Muscle of back (tissue), 13 donors: ENCODE data around the gene DYRK4. TPM values are rescaled to one million over a fixed set of nuclear protein-coding genes. Genes with fewer than 3 reads are reported as not detected.
"Not testable (repeated sequence)": the region's sequence is repeated elsewhere in the genome, so short reads cannot be mapped to it uniquely, and the experiment has no call there.

ENCODE experiments used
- DNase-seq, 3 donors: peaks; one replicate each; pipeline versions ENCODE4 v3.0.0 to v3.0.0-alpha.2; 2013
- long read RNA-seq, 9 donors: transcript quantifications; one replicate each; lab custom pipeline, GENCODE V29; 2026
- polyA plus RNA-seq, 10 donors: library from polyadenylated mRNA; unstranded; fragments of 120-200 nt; gene quantifications; one replicate each; pipeline ENCODE4 v1.2.1, GENCODE V29; 2013; ENCODE audit not compliant: insufficient read length in 10 of 10

DYRK4 gene, protein sequence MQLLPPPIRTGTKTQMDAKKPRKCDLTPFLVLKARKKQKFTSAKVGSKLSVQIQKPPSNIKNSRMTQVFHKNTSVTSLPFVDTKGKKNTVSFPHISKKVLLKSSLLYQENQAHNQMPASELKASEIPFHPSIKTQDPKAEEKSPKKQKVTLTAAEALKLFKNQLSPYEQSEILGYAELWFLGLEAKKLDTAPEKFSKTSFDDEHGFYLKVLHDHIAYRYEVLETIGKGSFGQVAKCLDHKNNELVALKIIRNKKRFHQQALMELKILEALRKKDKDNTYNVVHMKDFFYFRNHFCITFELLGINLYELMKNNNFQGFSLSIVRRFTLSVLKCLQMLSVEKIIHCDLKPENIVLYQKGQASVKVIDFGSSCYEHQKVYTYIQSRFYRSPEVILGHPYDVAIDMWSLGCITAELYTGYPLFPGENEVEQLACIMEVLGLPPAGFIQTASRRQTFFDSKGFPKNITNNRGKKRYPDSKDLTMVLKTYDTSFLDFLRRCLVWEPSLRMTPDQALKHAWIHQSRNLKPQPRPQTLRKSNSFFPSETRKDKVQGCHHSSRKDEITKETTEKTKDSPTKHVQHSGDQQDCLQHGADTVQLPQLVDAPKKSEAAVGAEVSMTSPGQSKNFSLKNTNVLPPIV
- 10 to 100 TPM; 14.0 to 20.8 (median 18.4) TPM for polyA plus RNA-seq
- long read RNA-seq, donor 1, partial matches to known transcripts: 0 of 2 reads
- long read RNA-seq, donor 1, other reads (novel, unspliced or antisense): 0 of 2 reads
- long read RNA-seq, donor 2, partial matches to known transcripts: 0 of 3 reads
- long read RNA-seq, donor 2, other reads (novel, unspliced or antisense): 0 of 3 reads
- long read RNA-seq, donor 3: 0 reads
- long read RNA-seq, donor 4: 0 reads
- long read RNA-seq, donor 5, partial matches to known transcripts: 0 of 1 reads
- long read RNA-seq, donor 5, other reads (novel, unspliced or antisense): 0 of 1 reads
- long read RNA-seq, donor 6, partial matches to known transcripts: 0 of 2 reads
- long read RNA-seq, donor 6, other reads (novel, unspliced or antisense): 0 of 2 reads
- long read RNA-seq, donor 7: 0 reads
- long read RNA-seq, donor 8, partial matches to known transcripts: 0 of 1 reads
- long read RNA-seq, donor 8, other reads (novel, unspliced or antisense): 0 of 1 reads
- long read RNA-seq, donor 9: 0 reads

DNA sequence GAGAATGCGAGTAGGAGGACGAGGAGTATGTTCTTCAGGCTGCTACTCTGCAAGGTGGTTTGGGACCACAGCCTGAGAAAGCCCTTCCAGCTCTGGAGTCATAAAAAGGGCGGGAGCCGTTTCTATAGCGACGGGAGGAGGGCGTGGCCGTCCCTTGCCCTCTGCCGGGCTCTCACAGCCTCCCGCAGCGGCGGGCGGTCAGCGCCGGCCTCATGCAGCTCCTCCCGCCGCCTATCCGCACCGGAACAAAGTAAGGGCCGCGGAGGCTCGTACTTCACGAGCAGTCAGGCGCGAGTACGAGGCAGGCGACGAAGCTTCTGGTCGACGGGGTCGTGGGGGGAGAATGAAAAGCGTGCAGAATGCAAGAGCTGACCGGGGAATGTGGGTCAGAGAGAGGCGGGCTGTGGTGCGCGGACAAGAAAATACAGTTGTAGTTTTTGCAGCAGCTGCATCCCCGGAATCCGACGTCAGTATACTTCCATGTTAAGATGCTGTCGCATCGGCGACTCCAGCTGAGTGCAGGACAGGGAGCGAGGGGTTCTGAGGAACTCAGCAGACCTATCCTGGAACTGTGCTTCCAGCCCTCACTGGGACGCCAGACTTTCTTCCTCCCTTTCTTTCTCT is at the start of gene DYRK4:
DYRK4 (plus strand) TSS at position 175 of the 624 bp plus-strand sequence; CDS start at position 213, 38 bp downstream.
- peak; percentile 71 to 91 (median 83) for DNase-seq

DNA sequence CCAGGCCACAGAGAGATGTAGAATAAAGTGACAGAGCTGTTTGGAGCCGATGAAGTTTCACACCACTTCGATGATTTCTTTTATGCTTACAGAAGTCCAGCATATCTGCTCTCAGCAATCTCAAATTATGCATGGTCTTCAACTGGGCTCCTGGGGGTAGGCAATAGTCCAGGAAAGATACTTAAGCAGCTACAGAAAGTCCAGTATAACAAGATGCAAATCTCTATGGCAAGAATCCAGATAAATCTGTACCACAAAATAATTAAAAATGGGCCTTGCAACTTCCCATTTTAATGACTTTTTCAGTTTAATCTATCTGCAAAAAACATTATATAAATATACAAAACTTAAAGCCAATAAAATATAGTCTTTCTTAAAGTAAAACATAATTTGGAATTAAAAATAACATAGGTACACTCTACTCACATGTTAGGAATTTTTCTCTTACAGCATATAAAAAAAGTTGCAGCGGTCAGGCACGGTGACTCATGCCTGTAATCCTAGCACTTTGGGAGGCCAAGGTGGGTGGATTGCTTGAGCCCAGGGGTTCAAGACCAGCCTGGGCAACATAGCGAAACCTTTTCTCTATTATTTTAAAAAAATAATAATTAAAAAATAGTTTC is 43.8 kb upstream of the DYRK4 start:
- no peak for DNase-seq

DNA sequence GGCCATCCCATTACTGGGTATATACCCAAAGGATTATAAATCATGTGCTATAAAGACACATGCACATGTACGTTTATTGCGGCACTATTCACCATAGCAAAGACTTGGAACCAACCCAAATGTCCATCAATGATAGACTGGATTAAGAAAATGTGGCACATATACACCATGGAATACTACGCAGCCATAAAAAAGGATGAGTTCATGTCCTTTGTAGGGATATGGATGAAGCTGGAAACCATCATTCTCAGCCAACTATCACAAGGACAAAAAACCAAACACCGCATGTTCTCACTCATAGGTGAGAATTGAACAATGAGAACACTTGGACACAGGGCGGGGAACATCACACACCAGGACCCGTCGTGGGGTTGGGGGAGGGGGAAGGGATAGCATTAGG is 38.6 kb upstream of the DYRK4 start:
- DNase-seq: not testable (repeated sequence)

DNA sequence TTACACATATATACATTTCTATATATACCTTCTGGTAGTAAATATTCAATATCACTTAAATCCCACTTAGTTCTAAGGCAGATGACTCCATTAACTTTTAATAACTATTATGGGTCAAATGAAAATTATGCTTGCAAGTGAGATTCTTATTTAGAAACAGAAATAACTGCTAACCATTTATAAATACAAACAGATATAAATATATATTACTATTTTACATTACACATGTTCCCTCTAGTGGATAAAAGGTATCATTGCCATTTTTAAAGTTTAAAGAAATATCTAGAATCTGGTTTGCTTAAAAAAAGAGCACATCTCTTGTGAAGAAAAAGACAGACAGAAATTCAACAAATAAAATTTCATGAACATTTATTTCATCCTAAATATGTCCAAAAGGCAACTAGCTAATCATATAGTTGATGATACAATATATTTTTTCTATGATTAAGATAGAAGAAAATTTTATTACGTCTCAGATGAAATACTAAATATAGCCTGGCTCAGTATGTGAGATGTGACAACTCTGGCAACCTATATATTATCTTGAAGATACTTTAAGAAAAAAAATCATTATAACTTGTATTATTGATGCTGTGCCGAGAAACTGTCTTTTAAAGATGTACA is 35.0 kb upstream of the DYRK4 start:
- DNase-seq: peak in 1 of 3 donors; percentile 13

DNA sequence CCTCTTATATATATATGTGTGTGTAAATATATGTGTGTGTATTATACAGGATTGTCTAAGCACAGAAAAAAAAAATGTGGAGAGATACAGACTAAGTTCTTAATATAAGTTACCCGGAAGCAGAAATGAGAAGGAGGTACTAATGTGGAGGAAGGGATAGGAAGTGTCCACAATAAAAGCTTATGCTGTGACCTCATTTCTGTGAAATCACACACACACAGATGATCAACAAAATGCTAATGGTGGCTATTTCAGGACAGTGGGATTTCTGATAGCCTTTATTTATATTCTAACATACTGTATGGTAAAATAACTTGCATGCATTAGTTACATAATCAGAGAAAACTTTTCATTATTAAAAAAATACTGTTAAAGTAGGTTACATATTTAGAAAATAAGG is 31.8 kb upstream of the DYRK4 start:
- no peak for DNase-seq

DNA sequence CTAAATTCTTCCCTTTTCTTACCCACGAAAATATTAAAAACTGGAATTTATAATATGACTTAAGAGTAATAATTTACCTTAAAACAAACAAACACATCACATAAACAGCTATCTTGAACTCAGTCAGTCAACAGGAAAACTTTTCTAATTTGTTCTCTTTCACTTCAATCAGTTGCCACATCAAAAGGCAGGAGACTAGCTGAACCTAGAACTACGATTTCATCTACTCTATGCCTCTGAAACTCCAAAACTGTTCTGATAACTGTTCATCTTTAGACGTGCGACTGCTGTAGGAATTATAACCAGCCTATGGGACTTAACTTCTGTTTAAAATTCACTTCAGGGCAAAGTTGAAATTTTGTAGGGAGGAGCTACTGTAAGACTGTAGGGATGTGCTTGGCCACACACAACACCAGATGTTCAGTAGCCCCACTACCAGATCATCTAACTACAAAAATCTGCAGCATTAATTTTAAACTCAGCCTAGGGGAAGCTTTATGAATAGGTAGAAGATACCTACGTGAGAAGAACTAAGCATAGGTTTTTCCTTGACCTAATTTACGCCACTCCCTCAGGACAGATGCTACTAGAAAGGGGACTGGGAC is 30.9 kb upstream of the DYRK4 start:
- DNase-seq: no peak

DNA sequence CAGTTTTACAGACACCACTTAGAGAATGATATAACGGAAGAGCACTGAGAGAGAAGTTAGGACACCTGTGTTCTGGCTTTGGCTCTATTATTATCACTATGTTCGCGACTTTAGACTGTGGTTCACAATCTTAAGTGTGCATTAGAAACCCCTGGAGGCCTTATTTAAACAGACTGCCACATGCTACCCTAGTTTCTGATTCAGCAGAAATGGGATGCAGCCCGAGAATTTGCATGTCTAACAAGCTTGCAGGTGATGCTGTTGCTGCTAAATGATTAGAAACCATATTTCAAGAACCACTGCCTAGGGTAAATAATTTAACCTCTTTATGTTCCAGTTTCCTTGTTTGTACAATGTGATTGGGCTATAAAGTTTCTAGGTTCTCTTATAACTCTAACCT is 26.9 kb upstream of the DYRK4 start:
- DNase-seq: no peak

DNA sequence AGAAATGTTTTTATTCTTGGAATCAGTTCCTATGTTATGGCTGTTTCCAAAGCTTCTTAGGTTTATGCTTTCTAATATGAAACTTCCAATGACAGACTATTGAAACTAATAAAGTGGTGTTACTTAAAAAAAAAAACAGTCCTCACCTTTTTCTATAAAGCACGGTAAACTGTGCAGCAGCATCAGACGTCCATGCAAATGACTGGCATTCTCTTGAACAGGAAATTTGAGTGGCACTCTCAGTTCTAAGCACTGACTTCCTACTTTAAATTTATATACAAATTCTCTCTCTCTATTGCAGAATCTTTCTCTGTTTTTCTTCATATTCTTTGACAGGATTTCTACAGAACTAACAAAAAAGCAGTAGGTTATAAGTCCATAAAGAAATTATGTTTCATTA is 26.1 kb upstream of the DYRK4 start:
- DNase-seq: no peak

DNA sequence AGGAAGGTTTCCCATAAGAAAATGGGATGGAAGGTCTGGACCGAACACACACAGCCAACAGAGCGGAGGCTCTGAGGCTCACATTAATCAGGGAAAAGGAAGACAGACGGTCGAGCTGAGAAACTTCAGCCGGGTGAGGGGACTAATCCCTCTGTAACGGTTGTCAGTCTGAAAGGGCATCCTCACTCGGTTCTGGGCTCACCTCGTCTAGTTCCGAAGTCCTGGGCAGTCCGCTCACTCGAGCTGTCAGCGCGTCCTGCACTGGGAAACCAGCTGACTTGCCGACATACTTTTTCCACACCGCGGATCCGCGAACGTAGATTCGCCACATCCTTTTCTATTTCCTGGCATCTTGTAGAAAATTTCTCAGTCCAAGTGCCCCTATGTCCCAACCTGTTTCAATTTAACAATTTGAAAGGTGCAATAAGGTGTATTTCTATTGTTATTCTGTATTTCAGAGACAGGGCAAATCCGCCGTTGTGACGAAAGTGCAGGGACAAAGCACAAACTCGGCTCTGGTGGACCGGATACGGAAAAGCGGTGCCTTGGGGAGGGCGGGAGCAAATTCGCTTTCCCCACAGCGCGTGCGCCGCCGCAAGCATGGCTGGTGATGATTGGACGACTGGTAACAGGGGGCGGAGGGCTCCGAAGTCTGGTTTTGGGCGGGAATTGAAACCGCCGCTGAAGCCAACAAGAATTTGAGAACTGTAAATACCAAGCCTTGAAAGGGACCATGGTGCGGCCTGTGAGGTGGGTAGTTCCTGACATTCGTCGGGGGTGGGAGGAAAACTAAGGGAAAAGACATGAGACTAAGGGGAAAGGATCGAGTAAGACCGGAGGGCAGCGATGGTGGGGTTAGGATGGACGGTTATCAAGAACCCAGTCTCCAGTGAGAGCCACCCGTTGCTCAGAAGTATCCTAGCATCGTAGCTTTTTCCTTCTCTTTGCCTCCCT is 23.5 kb upstream of the DYRK4 start, which contains the start of gene RAD51AP1:
RAD51AP1 (plus strand) TSS at position 684 of the 954 bp plus-strand sequence; CDS start at position 734, 50 bp downstream.
- peak; percentile 96 to 99 (median 97) for DNase-seq

DNA sequence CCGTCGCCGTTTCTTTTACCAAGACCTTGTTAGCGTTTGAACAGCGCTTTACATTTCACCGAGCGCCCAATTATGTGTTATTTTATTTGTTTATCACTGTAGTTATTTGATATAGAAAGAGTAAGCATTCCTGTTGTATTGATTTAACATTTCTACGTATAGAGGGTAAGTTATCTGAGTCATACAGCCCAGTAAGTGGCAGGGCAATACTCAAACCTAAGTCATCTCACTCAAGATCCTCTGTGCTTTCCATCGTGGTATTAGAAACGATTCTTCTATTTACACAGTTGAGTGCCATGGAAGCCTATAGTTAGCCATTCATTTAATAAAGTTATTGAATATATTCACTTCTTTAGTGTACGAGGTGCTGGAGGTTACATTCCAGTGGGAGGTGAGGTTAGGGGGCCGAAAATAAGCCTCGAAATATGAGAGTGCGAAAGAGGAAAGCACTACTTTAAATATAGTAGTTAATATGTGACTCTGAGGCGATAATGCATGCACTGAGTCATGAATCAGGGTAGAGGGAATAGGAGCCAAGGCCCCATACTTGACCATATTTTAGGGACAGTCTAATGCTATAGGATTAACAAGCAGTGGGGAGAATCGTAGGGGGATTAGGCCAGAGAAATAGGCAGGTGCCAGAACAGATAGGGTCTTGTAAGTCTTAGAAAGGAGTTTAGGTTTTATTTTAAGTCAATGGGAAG is 22.7 kb upstream of the DYRK4 start:
- peak in 1 of 3 donors; percentile 4 for DNase-seq

DNA sequence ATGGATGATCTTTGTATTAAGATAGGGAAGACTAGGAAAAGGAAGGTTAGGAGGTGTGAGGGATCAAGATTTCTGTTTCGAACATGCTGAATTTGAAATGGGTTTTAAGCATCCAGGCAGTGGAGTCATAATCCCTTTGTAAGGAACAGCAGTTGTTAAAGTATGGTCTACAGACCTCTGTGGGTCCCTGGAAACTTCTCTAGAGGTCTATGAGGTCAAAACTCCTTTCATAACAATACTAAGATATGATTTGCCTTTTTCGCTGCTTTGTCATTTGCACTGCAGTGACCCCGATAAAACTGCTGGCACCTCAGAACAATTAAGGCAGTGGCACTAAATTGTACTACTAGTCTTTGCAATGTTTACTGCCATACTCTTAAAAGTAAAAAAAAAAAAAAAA is 21.8 kb upstream of the DYRK4 start:
- DNase-seq: no peak

DNA sequence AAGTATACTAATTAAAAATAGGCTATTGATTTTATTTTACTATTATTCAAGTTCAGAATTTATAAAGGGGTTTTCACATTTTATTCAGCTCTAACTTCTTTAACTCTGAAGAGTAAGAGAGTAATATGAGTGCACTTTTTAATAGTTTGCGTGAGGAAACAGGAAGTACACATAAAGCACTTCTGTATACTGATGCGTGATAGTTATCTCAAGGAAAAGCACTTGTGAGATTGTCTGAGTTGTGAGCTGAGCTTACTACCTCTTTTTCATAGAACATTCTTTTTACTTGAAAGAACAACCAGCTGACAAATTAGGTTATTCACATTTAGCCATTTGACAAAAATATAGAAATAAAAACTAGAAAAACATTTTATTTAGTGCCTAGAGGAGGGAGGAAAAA is 21.4 kb upstream of the DYRK4 start:
- DNase-seq: no peak

DNA sequence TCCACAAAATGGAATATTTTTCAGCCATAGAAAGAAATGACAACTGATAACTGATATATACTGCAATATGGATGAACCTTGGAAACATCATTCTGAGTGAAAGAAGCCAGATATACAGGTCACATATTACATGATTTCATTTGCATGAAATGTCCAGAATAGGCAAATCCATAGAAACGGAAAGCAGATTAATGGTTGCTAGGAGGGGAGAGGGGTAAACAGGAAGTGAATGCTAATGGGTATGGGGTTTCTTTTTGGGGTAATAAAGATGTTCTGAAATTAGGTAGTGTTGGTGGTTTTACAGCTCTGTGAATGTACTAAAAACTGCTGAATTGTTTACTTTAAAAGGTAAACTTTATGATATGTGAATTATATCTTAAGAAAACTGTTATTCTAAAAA is 16.8 kb upstream of the DYRK4 start:
- no peak for DNase-seq

DNA sequence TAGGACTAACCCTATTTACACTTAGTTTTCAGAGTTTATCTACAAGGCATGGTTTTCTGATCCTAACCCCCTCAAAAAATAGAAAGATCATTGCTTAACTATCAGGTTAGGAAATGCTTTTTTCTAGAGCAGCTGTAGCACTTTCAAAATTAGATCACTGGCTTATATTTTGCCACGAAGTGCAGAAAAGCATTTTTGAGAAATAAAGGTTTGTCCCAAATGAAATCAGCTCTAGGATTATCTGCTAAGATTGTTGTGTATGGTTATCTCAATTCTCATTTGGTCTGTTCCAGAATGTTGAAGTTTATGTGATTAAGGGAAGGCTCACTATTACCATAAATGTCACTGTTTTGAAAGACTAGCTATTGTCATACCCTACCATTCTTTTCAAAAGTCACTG is 9.8 kb upstream of the DYRK4 start:
- no peak for DNase-seq

DNA sequence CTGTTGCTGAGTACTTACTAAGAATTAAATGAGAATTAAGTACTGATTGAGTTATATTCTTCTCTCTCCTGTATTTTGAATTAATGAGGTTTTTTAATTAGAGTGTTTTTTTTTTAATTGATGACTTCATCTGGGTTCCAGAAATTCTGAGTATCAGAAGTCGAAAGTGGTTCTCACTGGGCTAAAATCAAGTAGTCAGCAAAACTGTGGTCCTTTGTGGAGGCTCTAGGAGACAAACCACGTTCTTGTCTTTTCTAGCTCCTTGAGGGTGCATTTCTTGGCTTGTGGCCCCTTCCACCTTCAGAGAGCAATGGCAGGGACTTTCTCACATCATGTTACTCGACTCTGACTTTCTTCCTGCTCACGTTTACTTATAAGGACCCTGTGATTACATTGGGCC is 8.1 kb upstream of the DYRK4 start:
- no peak for DNase-seq

DNA sequence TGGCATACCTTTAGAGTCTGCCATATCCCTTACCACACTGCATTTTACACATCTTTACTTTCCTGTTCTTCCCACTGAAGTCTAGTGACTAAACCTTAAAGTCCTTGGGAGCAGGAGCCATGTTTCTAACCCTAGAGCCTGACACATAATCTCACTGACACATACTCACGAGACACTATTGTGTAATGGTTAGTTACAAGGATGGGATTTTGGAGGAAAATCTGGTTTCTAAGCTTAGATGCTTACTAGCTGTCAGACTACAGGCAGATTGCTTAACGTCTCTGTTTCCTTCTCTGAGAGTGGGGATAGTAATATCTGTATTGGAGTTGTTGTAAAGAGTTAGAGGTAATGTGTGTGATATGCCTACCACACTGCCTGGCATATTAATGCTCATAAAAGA is 6.2 kb upstream of the DYRK4 start:
- DNase-seq: no peak

DNA sequence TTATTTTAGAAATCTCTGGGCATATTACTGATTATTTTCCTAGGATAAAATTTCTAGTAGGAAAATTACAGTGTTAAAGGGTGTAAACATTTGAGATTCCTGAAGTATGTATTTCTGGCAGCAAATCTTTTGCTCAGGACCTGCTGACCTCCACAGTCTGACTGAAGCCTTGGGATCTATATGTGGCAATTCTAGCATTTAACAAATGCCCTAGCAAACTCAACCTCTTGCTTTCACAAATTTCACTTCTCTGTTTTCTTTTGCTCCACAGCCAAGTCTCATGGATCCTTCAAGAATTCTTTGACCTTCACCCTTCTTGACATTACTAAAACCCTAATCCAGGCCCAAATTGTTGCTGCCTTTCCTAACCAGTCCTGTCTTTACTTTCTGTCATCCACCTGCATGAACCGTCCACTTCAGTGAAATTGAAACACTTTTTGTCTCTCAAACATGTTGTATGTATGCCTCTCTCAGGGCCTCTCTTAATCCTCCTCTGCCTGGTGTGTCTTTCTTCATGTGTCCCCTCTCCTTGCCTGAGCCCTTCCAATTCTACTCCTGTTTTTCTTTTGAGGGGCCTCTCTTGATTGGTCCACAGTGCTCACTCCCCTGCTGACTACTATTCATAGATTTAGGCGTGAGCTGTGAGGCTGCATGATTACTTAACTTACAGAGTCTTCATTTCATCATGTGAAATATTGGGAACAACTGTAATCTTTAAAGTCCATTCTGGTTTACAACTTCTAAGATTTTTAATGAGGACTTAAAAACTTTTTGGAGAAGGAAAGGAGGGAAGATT is 5.1 kb upstream of the DYRK4 start:
- no peak for DNase-seq
